Astrocyte (in vitro differentiated cells and primary cell): ENCODE results near the gene OR4C45. TPM values are rescaled to one million over a fixed set of nuclear protein-coding genes. Genes with fewer than 3 reads are reported as not detected.

Experiments used
- DNase-seq: peaks from one replicate; pipeline ENCODE4 v3.0.0-alpha.2; 2010; ENCODE audit warnings: low read depth
- FAIRE-seq: peaks from 2 replicates; lab custom pipeline; 2011; peaks lifted over from hg19 to GRCh38; lab: Jason Lieb, UNC
- H2AFZ ChIP-seq: 2 replicates; pipeline ENCODE4 v1.6.0; 2012; ENCODE audit warnings: low read depth, low read length, inconsistent platforms
- H3K27ac ChIP-seq: 2 replicates; pipeline ENCODE4 v1.5.1; 2011; ENCODE audit warnings: low read depth, low read length, inconsistent platforms
- H3K27me3 ChIP-seq: 2 replicates; pipeline ENCODE4 v1.6.0; 2011; ENCODE audit warnings: low read length, inconsistent platforms; ENCODE audit not compliant: insufficient read depth
- H3K36me3 ChIP-seq: 2 replicates; pipeline ENCODE4 v1.5.1; 2011; ENCODE audit warnings: low read length, inconsistent platforms; ENCODE audit not compliant: insufficient read depth
- H3K4me1 ChIP-seq: 2 replicates; pipeline ENCODE4 v1.5.1; 2011; ENCODE audit warnings: low read length, inconsistent platforms; ENCODE audit not compliant: insufficient read depth
- H3K4me2 ChIP-seq: 2 replicates; pipeline ENCODE4 v1.6.0; 2012; ENCODE audit warnings: low read length, inconsistent platforms
- H3K4me3 ChIP-seq: 2 replicates; pipeline ENCODE4 v1.5.1; 2011; ENCODE audit warnings: low read depth, mild to moderate bottlenecking, low read length, inconsistent platforms; ENCODE audit not compliant: insufficient read depth
- H3K79me2 ChIP-seq: 2 replicates; pipeline ENCODE4 v1.6.0; 2012; ENCODE audit warnings: mild to moderate bottlenecking, low read length, inconsistent platforms; ENCODE audit not compliant: insufficient read depth
- H3K9ac ChIP-seq: 2 replicates; pipeline ENCODE4 v1.6.0; 2012; ENCODE audit warnings: mild to moderate bottlenecking, low read length, inconsistent platforms
- H3K9me3 ChIP-seq: 2 replicates; pipeline ENCODE4 v1.5.1; 2012; ENCODE audit warnings: low read depth, mild to moderate bottlenecking, low read length, inconsistent platforms; ENCODE audit not compliant: insufficient read depth
- H4K20me1 ChIP-seq: 2 replicates; pipeline ENCODE4 v1.6.0; 2012; ENCODE audit warnings: low read length, inconsistent platforms; ENCODE audit not compliant: insufficient read depth
- H3K27ac Mint-ChIP-seq: one replicate; pipeline ENCODE4 v1.8.0; 2021; ENCODE audit warnings: mild to moderate bottlenecking, mixed read lengths; ENCODE audit not compliant: unreplicated experiment
- H3K27me3 Mint-ChIP-seq: one replicate; pipeline ENCODE4 v1.8.0; 2021; ENCODE audit warnings: low read depth, mixed read lengths; ENCODE audit not compliant: unreplicated experiment
- H3K36me3 Mint-ChIP-seq: one replicate; pipeline ENCODE4 v1.8.0; 2021; ENCODE audit warnings: low read depth, mixed read lengths; ENCODE audit not compliant: unreplicated experiment
- H3K4me1 Mint-ChIP-seq: one replicate; pipeline ENCODE4 v1.8.0; 2021; ENCODE audit warnings: low read depth, mixed read lengths; ENCODE audit not compliant: unreplicated experiment
- H3K4me3 Mint-ChIP-seq: one replicate; pipeline ENCODE4 v1.8.0; 2021; ENCODE audit warnings: mild to moderate bottlenecking, moderate library complexity, mixed read lengths; ENCODE audit not compliant: unreplicated experiment
- H3K9me3 Mint-ChIP-seq: one replicate; pipeline ENCODE4 v1.8.0; 2021; ENCODE audit warnings: mild to moderate bottlenecking, mixed read lengths; ENCODE audit not compliant: unreplicated experiment
- EZH2 ChIP-seq: IDR thresholded peaks from 2 replicates; pipeline ENCODE4 v1.6.1; 2012; ENCODE audit warnings: mild to moderate bottlenecking, low read length, inconsistent platforms; ENCODE audit not compliant: insufficient read depth
- total RNA-seq: library from RNA; stranded (reverse); gene quantifications from 2 replicates; pipeline ENCODE4 v1.2.1, GENCODE V29; 2021
- TF ChIP-seq, protein P1 (sequence below): IDR thresholded peaks from 2 replicates; pipeline ENCODE4 v1.5.1; 2011; ENCODE audit warnings: low read depth, mild to moderate bottlenecking, inconsistent platforms, low read length, moderate library complexity; ENCODE audit not compliant: insufficient read depth

The OR4C45 gene
- total RNA-seq, 1 donor from 2014 or later: not detected

DNA sequence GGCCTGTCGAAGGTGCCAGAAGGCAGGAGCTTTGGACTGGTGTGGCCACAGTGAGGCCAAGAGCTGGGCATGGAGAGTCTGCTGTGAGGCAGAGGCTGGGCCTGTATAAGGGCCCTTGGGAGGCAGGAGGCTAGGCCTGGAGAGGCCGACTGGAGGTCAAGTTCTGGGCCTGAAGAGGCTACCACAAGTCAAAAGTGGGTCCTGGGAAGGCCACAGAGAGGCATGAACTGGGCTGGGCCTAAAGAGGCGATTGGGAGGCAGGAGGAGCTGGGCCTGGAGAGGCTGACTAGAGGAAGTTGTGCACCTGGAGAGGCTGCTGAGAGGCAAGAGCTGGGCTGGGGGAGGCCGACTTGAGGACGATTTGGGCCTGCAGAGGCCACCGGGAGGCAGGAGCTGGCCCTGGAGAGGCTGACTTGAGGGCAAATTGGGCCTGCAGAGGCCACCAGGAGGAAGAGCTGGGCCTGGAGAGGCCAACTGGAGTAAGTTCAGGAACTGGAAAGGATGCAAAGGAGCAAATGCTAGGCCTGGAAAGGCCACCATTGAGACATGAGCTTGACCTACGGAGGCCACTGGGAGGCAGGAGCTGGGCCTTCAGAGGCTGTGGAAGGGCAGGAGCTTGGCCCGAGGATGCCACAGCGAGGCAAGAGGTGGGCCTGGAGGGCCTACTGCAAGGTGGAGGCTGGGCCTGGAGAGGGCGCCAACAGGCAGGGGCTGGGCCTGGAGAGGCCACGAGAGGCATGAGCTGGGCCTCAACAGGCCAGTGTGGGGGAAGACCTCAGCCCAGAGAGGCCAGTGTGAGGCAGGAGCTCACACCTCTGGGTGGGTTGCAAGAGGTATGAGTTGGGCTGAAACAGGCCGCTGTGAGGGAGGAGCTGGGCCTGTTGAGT lies 39.8 kb downstream of the OR4C45 start:
- Mint-ChIP-seq H3K27ac (no peak overlapping the region), H3K4me1 (no peaks in the 10 kb centered on the region), H3K27me3 (no peaks in the 10 kb centered on the region), H3K36me3 (peaks cover 2% of the 10 kb centered on the region), H3K4me3 (no peak overlapping the region), H3K9me3 (peaks cover 37% of the 10 kb centered on the region)
- DNase-seq (no peak), FAIRE-seq (no peak)
- Histone ChIP-seq H3K27me3 (no peaks in the 10 kb centered on the region), H3K79me2 (no peaks in the 10 kb centered on the region), H3K9me3 (peaks cover 5% of the 10 kb centered on the region), H3K36me3 (no peaks in the 10 kb centered on the region), H3K27ac (no peak overlapping the region), H3K4me2 (no peak overlapping the region), H4K20me1 (no peaks in the 10 kb centered on the region), H3K9ac (no peak overlapping the region), H3K4me3 (no peak overlapping the region), H3K4me1 (no peaks in the 10 kb centered on the region), H2AFZ (no peak overlapping the region)
- TF ChIP-seq, protein P1, sequence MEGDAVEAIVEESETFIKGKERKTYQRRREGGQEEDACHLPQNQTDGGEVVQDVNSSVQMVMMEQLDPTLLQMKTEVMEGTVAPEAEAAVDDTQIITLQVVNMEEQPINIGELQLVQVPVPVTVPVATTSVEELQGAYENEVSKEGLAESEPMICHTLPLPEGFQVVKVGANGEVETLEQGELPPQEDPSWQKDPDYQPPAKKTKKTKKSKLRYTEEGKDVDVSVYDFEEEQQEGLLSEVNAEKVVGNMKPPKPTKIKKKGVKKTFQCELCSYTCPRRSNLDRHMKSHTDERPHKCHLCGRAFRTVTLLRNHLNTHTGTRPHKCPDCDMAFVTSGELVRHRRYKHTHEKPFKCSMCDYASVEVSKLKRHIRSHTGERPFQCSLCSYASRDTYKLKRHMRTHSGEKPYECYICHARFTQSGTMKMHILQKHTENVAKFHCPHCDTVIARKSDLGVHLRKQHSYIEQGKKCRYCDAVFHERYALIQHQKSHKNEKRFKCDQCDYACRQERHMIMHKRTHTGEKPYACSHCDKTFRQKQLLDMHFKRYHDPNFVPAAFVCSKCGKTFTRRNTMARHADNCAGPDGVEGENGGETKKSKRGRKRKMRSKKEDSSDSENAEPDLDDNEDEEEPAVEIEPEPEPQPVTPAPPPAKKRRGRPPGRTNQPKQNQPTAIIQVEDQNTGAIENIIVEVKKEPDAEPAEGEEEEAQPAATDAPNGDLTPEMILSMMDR: no peak
- no peak for TF ChIP-seq EZH2

GRCh38 chr11:50073113-50074105 lies 40.7 kb downstream of the OR4C45 start:
- peaks cover 2% of the 10 kb centered on the region for H3K36me3 Mint-ChIP-seq
- peaks cover 5% of the 10 kb centered on the region for H3K9me3 ChIP-seq
- no peak for FAIRE-seq

More at GRCh38 chr11:50073113-50074105, 40.7 kb downstream of the OR4C45 start:
- Mint-ChIP-seq H3K4me1 (no peaks in the 10 kb centered on the region), H3K27me3 (no peaks in the 10 kb centered on the region), H3K9me3 (peaks cover 42% of the 10 kb centered on the region), H3K4me3 (no peak overlapping the region), H3K27ac (no peak overlapping the region)
- Histone ChIP-seq H3K9ac (no peak overlapping the region), H3K4me3 (no peak overlapping the region), H2AFZ (no peak overlapping the region), H3K36me3 (no peaks in the 10 kb centered on the region), H3K79me2 (no peaks in the 10 kb centered on the region), H3K4me2 (no peak overlapping the region), H3K4me1 (no peaks in the 10 kb centered on the region), H3K27me3 (no peaks in the 10 kb centered on the region), H4K20me1 (no peaks in the 10 kb centered on the region), H3K27ac (no peak overlapping the region)
- DNase-seq: no peak
- TF ChIP-seq EZH2: no peak
- TF ChIP-seq, protein P1: no peak
